NT2/D1 (cell line): Measurements from ENCODE around the gene YEATS4.

Experiments used
- SUZ12 ChIP-seq: IDR thresholded peaks from 2 replicates; pipeline ENCODE4 v1.6.1; 2011; ENCODE audit not compliant: insufficient read length, insufficient read depth; ENCODE audit errors: extremely low read depth
- ZNF274 ChIP-seq: IDR thresholded peaks from 2 replicates; pipeline ENCODE4 v1.6.1; 2011; ENCODE audit warnings: mild to moderate bottlenecking, low read depth, low read length

GRCh38 chr12:69440016-69440415 lies 80.5 kb downstream of the YEATS4 start:
- TF ChIP-seq ZNF274 (no peak), SUZ12 (no peak)
